GM23338 (cell line): Measurements from ENCODE around the gene GALNT14.

Experiments
- CTCF ChIP-seq, 2 experiments: fragments of 200-600 bp in 1 of 2; sonication (generic) in 1 of 2; conservative IDR thresholded peaks; 2 replicates each; pipeline versions ENCODE4 v1.5.1 to v1.6.1; 2016 to 2017; ENCODE audit warnings: antibody characterized with exemption in 2 of 2, low read depth in 2 of 2, mild to moderate bottlenecking in 2 of 2, moderate library complexity in 1 of 2
- POLR2AphosphoS5 ChIP-seq: IDR thresholded peaks from 2 replicates; pipeline ENCODE4 v1.6.1; 2016; ENCODE audit warnings: antibody characterized with exemption, low read depth

GRCh38 chr2:31047599-31047998 lies 90.6 kb downstream of the GALNT14 start:
- TF ChIP-seq CTCF (conservative IDR thresholded peaks at IDR 0.05; ENCODE audit: low read depth in 2 of 2) (no peak), POLR2AphosphoS5 (no peak)
